GM21381 (cell line): ENCODE measurements around the gene GALNS.

Experiments
- ATAC-seq: cut with Tn5 transposase; IDR thresholded peaks from one replicate; pipeline ENCODE4 v1.9.1; 2021; ENCODE audit warnings: mild to moderate bottlenecking, moderate library complexity; ENCODE audit not compliant: unreplicated experiment

Gene GALNS

GRCh38 chr16:88861359-88861758 lies 4.6 kb upstream of the GALNS start:
- no peak for ATAC-seq

DNA sequence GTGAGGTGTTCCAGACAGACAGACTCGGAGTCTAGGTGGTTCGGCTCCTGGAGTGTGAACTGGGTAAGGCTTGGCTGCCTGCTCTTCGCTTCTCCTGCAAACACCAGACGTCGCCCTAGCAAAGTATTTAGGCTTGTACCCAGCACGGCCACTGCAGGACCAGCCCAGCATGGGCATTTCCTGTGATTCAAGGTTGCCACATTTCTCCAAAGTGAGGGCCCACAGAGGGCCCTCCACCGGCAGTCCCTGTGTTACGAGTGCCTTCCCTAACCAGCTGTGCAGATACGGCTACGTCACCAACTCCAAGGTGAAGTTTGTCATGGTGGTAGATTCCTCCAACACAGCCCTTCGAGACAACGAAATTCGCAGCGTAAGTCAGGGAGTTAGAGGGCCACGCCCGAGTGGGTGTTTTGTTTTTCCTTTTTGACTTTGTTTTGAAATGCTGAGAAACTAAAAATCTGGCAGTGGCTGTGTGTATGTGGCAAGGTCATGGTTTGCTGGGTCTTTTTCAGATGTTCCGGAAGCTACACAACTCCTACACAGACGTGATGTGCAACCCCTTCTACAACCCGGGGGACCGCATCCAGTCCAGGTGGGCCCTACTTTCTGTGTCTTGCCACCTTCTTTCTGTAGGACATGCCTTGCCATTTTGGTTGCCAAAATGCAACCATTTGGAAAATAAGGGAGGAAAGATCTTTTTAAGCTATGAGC lies 2.8 kb upstream of the GALNS start:
- no peak for ATAC-seq

DNA sequence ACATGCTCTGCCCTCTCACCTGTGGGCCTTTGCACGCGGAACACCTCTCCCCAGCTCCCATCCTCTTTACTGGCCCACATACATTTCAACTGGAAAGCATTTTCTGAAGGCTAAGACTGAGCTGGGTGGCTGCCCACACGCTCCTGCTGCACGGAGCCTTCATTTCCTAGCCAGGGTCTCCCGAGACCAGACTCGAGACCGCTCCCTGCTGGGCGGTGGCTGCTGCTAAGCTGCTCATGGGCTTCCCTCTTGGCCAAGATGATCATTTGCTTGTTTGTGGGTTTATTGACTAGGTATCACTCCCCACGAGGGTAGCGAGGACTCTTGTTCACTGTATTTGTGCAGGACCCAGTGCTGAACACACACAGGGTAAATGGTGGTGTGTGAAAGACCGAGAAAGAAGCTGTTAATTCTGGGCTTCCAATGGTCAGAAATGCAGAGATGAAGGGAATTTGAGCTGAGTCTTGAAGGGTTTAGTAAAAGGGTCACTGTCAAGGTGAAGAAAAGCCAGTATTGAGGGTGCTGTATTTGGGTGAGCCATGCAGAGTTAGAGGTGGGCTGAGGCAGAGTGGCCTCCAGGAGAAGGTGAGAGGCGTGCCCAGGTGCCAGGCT lies 1.1 kb upstream of the GALNS start:
- peak; percentile 36 for ATAC-seq

DNA sequence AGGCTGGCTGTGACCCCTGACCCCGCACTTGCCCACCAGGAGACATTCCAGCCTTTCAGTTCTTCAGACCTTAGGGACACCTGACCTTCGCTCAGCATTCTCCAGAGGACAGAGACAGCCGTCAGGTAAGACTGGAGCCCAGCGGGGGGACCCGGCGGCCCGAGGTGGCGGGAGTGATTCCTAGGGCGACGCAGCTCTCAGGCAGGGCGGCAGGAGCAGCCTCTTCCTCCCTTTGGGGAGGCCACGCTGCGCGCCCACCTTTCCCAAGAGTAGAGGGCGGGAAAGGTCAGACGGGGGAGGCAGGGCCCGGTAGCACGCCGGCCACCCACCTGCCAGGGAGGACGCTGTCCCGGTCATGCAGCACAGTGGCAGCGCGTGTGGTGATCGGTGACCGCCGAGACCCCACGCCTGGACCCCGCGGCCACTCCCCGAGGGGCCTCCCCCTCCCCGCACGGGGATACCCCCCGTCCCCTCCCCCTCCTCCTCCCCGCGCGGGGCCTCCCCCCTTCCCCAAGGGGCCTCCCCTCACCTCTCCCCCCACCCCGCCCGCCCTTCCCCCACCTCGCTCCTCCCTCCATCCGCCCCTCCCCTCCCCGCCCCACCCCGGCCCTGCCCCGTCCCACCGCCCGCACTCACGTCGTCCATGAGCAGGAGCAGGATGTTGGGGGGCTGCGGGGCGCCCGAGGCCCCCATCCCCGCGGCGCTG lies 472 bp downstream of the GALNS start:
- ATAC-seq: no peak

DNA sequence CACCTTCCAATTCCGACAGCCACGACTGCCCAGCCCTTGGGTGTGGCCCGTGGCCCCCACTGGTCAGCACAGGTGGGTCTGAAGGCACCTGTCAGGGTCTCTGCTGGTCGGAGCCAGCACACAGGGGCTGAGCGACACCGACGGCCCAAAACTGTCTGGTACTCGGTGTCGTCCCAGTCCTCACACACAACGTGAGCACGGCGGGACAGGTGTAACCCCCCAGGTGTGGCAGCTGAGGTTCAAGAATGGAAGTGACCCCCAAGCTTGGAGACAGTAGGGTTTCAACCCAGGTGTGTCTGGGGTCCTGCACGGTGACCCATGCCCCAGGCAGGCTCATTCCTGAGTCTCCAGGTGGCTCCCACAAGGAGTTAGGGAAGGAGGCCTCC lies 1.0 kb downstream of the GALNS start:
- no peak for ATAC-seq

DNA sequence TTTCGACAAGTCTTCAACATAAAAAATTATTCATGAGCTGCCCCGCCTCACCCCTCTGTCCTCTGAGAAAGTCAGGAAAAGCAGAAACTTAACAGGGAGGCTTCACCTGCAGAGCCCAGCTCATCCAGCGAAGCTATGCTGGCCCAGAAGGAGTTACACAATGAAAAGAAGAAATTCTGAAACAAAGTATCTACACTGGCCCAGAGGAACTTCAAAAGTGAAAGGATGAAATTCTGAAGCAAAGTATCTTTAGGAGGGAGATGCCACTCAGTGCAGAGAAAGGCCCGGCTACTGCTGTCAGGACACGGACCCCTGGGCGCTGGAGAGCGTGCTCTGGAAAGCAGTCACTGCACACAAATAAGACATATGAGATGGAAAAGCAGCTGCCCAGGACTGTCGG lies 1.6 kb downstream of the GALNS start:
- ATAC-seq: no peak

DNA sequence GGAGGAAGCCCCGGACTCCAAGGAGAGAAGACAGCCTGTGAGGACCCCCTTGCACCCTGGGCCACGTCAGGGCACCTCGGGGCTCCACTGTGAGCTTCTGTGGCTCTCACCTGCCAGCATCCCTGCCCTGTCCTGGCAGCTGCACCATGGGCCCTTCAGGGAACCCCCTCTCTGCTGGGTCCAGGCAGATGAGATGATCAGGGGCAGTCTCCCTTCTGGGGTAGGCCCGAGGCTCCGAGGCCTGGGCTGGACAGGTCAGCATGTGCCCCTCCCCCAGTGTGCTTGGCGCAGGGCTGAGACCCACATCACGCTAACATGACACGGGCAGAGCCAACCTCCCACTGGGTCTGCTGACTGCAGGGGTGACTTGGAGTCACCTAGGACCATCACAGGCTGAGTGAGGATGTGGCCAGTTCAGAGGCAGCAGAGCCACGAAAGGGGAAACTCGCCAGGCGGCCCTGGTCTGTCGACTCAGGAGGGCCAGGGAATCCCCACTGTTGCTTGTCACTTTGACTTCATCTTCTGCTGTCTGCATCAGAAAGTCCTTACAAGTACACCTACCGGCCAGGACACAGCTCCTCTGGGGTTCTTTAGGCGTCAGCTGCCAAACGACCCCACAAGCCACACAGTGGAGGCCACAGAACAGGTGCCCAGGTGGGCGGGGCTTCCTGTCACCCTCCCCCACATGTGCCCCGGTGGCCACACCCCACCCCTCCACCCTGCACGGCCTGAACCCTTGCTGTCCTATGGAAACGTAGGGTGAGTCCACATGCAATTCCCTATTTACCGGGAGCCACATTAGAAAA lies 2.2 kb downstream of the GALNS start:
- no peak for ATAC-seq

- ATAC-seq: no peak
Observed at GRCh38 chr16:88853325-88853941, 3.3 kb downstream of the GALNS start.

DNA sequence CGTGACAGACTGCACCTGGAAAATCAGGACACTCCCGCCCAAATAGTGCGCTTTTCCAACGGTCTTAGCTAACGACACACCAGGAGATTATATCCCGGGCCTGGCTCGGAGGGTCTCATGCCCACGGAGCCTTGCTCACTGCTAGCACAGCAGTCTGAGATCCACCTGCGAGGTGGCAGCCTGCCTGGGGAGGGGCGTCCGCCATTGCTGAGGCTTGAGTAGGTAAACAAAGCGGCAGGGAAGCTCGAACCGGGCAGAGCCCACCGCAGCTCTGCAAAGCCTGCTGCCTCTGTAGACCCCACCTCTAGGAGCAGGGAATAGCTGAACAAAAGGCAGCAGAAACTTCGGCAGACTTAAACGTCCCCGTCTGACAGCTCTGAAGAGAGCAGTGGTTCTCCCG lies 5.1 kb downstream of the GALNS start:
- no peak for ATAC-seq

DNA sequence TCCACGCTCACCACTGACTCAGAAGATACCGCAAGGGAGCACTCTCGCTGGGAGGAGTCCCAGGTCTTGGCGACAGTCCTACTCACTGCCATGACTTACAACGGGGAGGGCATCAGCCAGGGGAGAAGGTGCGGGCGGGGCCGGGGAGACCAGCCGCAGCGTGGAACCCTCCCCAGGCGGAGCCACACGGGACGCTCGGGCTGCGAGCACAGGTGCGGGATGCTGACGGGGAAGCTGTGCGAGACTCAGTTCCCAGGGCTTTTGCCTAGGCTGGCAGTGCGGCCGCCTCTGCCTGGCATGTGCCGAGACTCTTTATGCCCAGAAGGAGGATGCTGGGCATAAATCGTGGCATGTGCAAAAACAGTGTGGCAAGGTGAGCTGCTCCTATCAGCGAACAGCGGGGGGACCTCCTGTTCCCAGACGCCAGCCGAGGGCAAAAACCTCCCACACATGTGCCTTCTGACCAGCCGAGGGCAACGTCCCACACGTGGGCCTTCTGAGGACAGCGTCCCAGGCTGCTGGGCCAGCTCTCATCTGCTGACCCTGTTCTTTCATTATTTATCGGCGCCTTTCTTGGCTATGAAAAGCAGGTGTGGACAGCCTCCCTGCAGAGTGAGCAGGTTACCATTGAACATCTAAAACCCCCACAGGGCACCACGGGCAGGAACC lies 6.1 kb downstream of the GALNS start:
- no peak for ATAC-seq

- ATAC-seq: no peak
Observed at GRCh38 chr16:88848557-88848956, 8.2 kb downstream of the GALNS start.

- no peak for ATAC-seq
Observed at GRCh38 chr16:88847654-88848053, 9.1 kb downstream of the GALNS start.

- no peak for ATAC-seq
Observed at GRCh38 chr16:88846088-88846487, 10.7 kb downstream of the GALNS start.

DNA sequence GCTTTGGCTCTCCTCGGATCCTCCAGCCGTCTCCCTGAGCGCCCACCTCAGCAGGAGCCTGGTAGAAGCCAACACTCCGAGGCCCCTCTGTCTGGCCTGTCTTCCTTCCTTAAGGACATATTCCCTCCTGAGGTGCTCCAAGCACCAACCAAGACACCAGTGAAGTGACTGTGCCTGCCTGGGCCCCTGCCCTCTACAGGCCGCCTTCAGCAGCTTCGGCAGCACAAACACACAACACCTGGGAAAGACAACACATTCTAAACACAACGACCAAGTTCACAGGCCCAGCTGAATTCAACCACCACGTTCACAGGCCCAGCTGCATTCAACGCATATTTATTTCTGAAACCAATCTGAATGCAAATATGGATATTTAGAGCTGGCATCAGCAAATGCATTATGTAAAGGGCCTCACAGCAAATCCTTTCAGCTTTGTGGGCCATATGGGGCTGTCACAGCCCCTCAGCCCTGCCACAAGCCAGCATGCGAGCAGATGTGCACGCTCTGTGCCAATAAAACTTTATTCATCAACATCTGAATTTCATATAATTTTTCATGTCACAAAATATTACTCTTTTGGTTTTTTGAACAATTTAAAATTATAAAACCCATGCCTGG lies 12.2 kb downstream of the GALNS start:
- no peak for ATAC-seq

- no peak for ATAC-seq
Observed at GRCh38 chr16:88843256-88843655, 13.5 kb downstream of the GALNS start.

GRCh38 chr16:88842806-88843205 lies 13.9 kb downstream of the GALNS start:
- ATAC-seq: no peak

DNA sequence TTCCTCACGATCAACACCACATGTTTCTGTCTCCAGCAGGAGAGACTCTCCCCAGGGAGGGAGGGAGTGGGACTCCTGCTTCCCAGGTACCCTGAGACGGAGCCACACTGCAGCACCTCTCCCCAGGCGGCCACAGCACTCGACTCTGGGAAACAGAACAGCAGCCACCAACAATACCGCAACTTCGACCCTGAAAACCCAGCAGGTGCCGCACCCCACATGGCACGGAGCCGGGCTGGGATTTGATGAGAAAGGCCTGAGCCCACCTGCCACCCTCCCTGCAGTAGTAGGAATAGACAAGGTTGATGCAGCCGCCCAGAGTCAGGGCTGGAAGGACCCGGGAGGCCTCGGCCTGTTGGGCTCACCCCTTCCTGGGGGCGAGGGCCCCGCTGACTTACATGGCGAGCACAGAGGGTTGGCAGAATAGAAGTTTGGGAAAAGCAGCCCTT lies 14.4 kb downstream of the GALNS start:
- ATAC-seq: no peak

- no peak for ATAC-seq
Observed at GRCh38 chr16:88841521-88842307, 15.0 kb downstream of the GALNS start.

DNA sequence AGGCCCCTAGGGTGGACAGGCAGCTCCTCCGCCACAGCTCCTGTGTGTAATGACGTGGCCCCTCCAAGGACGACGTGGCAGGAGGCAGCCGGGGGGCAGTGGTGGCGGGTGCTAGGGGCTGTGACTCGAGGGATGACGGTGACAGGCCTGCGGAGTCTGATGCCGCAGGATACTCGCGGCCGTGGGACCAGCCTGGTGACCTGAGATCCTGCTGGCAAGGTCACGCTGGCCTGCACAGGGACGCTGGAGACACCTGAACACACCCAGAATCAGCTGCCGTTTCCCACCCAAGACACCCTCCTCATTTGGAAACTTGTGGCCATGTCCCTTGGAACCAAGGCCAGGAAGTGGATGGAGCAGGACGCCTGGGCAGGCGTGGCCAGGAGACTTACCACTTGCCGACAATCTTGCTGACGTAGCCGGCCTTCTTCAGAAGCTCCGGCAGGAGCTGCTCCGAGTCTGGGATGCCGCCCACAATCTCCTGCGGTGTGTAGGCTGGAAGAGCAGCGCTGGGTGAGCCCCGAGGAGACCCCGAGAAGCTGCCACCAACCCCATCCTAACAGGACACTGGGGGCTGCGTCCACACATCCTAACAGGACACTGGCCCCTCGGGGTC lies 16.0 kb downstream of the GALNS start:
- no peak for ATAC-seq
